ENCODE data around the gene NPAS4.
"Not testable (repeated sequence)": the region's sequence is repeated elsewhere in the genome, so short reads cannot be mapped to it uniquely, and the experiment has no call there.

The NPAS4 gene

DNA sequence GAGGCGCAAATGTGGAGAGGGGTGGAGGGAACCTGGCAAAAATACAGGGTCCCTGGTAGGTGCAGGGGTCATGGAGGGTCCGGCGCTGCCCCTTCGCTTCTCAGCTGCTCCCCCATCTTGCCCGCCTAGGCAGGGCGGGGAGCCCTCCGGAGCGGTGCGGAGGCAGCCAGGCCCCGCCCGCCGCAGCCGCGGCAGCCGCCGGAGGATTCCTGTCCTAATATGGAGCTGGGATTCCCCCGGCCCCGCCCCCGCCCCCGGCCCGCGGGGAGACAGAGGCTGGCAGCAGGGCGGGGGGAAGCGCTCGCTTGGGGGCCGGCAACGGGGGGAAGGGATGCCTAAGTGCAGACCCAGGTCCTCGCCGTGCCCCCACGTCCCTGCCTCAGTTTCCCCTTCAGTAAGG lies 1.0 kb upstream of the NPAS4 start:
- H3K9me3 ChIP-seq (ENCODE audit: severe bottlenecking), result no peaks in the 10 kb centered on the region
- H3K27me3 ChIP-seq (ENCODE audit: insufficient read depth, low read depth, severe bottlenecking), result peaks cover 16% of the 10 kb centered on the region
- peak; percentile 72 for DNase-seq
- no peak overlapping the region for H3K27ac ChIP-seq
- peak overlapping the region; percentile 52 for H3K4me3 ChIP-seq (ENCODE audit: low read depth, low read length)
- TF ChIP-seq, protein P1, sequence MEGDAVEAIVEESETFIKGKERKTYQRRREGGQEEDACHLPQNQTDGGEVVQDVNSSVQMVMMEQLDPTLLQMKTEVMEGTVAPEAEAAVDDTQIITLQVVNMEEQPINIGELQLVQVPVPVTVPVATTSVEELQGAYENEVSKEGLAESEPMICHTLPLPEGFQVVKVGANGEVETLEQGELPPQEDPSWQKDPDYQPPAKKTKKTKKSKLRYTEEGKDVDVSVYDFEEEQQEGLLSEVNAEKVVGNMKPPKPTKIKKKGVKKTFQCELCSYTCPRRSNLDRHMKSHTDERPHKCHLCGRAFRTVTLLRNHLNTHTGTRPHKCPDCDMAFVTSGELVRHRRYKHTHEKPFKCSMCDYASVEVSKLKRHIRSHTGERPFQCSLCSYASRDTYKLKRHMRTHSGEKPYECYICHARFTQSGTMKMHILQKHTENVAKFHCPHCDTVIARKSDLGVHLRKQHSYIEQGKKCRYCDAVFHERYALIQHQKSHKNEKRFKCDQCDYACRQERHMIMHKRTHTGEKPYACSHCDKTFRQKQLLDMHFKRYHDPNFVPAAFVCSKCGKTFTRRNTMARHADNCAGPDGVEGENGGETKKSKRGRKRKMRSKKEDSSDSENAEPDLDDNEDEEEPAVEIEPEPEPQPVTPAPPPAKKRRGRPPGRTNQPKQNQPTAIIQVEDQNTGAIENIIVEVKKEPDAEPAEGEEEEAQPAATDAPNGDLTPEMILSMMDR (IDR thresholded peaks at IDR 0.05; ENCODE audit: low read depth, low read length), result no peak
- no peaks in the 10 kb centered on the region for H3K36me3 ChIP-seq

DNA sequence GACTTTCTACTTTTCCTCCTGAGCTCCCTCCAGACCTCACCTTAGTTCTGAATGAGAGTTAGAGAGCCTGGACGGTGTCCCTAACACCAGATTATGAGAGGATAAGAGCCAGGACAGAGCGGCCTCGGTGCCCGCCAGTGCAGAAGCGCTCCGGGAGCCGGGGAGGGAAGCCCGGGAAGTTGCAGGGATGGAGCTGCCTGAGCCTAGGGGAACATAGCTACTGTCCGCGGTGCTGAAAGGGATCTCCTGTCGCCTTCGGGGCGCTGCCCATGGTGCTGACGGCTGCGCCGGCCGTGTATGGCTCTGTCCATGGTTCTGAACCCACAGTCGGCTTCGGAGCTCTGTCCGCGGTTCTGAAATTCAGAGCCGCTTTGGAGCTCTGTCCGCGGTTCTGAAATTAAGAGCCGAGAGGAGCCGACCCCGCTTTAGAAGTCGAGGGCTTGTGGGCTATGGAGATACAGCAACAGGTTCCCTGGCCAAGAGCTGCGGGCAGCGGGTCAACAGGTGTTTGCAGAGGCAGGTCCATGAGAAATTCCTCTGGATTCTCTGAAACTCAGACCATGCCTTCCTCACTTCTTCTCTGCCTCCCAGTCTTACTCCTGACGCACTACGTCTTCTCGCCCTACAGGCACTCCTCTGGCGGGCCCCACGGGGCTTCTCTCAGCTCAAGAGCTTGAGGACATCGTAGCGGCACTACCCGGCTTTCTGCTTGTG lies 814 bp downstream of the NPAS4 start:
- H3K36me3 ChIP-seq, result no peaks in the 10 kb centered on the region
- DNase-seq, result peak; percentile 33
- no peak overlapping the region for H3K27ac ChIP-seq
- no peaks in the 10 kb centered on the region for H3K9me3 ChIP-seq (ENCODE audit: severe bottlenecking)
- H3K27me3 ChIP-seq (ENCODE audit: insufficient read depth, low read depth, severe bottlenecking), result peaks cover 16% of the 10 kb centered on the region
- H3K4me3 ChIP-seq (ENCODE audit: low read depth, low read length), result peak overlapping the region; percentile 52
- TF ChIP-seq, protein P1 (IDR thresholded peaks at IDR 0.05; ENCODE audit: low read depth, low read length), result no peak

DNA sequence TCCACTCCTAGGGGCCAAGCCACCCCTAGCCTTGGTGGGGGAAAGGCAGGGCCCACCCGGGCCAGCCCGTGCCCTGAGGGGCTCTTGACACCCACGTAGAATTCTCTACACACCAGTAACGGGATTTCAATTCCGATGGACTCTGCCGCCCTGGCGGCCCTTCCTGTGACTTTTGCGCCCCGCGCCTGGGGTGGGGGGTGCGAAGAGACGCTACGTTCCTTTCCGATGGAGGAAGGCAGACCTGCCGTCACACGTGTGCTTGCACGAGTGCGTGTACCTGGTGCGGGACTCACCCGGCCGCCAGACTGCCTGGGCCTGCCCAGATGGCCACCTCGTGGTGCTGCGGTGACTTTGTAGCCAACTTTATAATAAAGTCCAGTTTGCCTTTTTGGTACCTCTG lies 5.5 kb downstream of the NPAS4 start:
- DNase-seq, result no peak
- Histone ChIP-seq H3K4me3 (ENCODE audit: low read depth, low read length) (no peak overlapping the region), H3K27ac (no peak overlapping the region), H3K36me3 (no peaks in the 10 kb centered on the region), H3K27me3 (ENCODE audit: insufficient read depth, low read depth, severe bottlenecking) (peaks cover 12% of the 10 kb centered on the region), H3K9me3 (ENCODE audit: severe bottlenecking) (no peaks in the 10 kb centered on the region)
- TF ChIP-seq, protein P1 (IDR thresholded peaks at IDR 0.05; ENCODE audit: low read depth, low read length), result no peak

DNA sequence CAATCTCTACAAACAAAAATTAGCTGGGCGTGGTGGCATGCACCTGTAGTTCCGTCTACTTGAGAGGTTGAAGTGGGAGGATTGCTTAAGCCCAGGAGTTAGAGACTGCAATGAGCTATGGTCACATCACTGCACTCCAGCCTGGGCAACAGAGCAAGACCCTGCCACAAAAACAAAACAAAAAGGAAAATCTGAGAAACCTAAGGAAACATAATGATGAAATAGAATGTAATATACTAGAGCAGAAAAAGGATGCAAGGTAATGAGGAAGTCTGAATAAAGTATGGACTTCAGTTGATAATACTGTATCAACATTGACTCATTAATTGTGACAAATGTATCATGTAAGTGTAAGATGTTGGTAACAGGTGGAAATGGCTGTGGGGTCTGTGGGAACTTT lies 8.1 kb downstream of the NPAS4 start:
- Histone ChIP-seq H3K36me3 (peaks cover 6% of the 10 kb centered on the region; the same call in 1 of the 2 replicates), H3K27me3 (ENCODE audit: insufficient read depth, low read depth, severe bottlenecking) (no peaks in the 10 kb centered on the region), H3K9me3 (ENCODE audit: severe bottlenecking) (no peaks in the 10 kb centered on the region), H3K4me3 (ENCODE audit: low read depth, low read length) (no peak overlapping the region), H3K27ac (no peak overlapping the region)
- TF ChIP-seq, protein P1 (IDR thresholded peaks at IDR 0.05; ENCODE audit: low read depth, low read length), result no peak
- no peak for DNase-seq

DNA sequence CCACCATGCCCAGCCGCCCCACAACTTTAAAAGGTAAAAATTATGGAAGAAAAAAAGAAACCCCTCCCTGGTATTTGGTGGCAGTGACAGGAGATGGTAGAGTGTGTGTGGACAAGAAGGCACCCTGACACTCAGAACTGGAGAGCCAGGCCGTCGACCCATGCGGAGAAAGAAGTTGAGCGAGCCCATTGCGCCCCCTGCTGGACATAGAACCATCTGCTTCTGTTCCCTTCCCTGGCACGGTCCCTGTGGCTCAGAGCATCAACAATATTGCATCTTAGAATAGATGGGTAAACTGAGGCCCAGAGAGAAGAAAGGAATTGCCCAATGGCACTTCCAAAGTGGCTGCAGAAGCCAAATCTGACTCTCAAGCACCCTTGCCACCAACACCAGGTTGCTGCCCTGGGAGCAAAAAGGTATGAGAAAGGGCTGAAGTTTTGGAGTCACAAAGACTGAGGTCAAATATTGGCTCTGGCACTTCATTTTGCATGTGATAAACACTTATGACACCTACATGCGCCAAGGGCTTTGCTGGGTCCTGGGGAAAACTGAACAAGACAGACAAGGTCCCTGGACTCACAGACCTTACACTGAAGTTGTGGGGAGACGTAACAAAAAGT lies 9.3 kb downstream of the NPAS4 start:
- H3K36me3 ChIP-seq, result peaks cover 10% of the 10 kb centered on the region
- no peaks in the 10 kb centered on the region for H3K27me3 ChIP-seq (ENCODE audit: insufficient read depth, low read depth, severe bottlenecking)
- DNase-seq, result peak; percentile 77
- no peak overlapping the region for H3K4me3 ChIP-seq (ENCODE audit: low read depth, low read length)
- TF ChIP-seq, protein P1 (IDR thresholded peaks at IDR 0.05; ENCODE audit: low read depth, low read length), result peak; percentile 92
- no peak overlapping the region for H3K27ac ChIP-seq
- no peaks in the 10 kb centered on the region for H3K9me3 ChIP-seq (ENCODE audit: severe bottlenecking)

DNA sequence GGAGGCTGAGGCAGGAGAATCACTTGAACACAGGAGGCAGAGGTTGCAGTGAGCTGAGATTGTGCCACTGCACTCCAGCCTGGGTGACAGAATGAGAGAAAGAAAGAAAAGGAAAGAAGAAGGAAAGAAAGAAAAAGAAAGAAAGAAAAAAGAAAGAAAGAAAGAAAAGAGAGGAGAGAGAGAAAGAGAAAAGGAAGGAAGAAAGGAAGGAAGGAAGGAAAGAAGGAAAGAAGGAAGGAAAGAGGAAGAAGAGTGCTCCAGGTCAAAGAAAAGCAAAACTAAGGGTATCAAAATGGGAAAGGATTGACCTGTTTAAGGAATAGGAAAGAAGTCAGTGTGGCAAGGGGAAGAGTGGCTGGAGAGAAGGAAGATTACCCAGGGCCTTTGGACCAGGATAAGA lies 10.5 kb downstream of the NPAS4 start:
- not testable (repeated sequence) for H3K9me3 ChIP-seq (ENCODE audit: severe bottlenecking); H3K27me3 ChIP-seq (ENCODE audit: insufficient read depth, low read depth, severe bottlenecking); H3K27ac ChIP-seq; DNase-seq; H3K4me3 ChIP-seq (ENCODE audit: low read depth, low read length)
- peaks cover 22% of the 10 kb centered on the region for H3K36me3 ChIP-seq

DNA sequence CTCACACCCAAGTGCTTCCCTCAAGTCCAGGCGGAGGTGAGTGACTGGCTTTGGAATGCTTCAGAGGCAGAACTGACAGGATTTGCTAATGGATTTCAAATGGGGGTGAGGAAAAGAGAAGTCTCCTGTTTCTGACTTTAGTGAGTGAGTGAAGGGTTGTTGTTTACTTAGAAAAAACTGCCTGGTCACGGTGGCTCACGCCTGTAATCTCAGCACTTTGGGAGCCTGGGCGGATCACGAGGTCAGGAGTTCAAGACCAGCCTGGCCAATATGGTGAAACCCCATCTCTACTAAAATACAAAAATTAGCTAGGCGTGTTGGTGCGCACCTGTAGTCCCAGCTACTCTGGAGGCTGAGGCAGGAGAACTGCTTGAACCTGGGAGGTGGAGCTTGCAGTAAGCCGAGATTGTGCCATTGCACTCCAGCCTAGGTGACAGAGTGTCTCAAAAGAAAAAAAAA lies 11.1 kb downstream of the NPAS4 start:
- H3K9me3 ChIP-seq (ENCODE audit: severe bottlenecking), result not testable (repeated sequence)

More for the DNA sequence above, 11.1 kb downstream of the NPAS4 start:
- not testable (repeated sequence) for H3K4me3 ChIP-seq (ENCODE audit: low read depth, low read length); H3K27me3 ChIP-seq (ENCODE audit: insufficient read depth, low read depth, severe bottlenecking); H3K27ac ChIP-seq; DNase-seq
- H3K36me3 ChIP-seq, result peaks cover 28% of the 10 kb centered on the region
